Measurements from ENCODE around the gene BMPR1A. TPM values are rescaled to one million over a fixed set of nuclear protein-coding genes. Genes with fewer than 3 reads are reported as not detected.

Gene BMPR1A
- total RNA-seq, 4 donors from 2014 or later: 25.6 to 46.2 (median 34.7) TPM

DNA sequence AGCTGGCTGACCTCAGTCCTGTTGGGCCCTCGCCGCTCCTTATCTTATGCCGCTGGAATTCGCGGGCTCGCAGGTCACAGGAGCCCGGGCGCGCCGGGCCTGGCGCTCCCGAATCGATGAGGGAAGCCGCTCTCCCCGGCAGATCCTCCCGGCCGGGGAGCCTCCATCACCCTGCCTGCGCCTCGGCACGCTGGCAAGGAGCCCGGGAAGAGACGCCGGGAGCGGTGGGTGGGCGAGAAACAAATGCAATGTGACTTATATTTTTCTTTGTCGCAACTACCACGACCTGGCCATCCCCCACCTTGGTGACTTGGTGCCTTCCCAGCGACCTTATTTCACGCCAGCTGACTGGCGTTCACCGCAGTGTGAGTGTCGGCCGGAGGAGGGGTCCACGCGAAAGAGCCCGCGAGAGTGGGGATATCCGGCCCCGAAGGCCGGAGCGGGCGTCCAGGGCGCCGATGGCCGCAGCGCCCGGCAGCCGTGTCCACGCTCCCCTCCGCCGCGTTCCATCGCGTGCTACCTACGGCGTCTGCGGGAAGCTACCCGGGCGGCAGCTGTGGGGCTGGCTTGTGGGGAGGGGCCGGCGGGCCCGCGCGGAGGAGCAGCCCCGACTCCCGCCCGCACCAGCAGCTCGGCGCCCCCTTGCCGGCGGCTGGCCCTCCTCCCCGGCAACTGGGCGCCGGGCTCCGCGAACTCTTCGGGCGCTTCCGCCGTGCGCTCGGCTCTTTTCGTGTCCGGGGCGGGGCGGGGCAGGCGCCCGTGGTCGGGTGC, 494 bp upstream of the BMPR1A start:
- TF ChIP-seq CTCF (IDR thresholded peaks at IDR 0.05; ENCODE audit: low read depth): no peak

DNA sequence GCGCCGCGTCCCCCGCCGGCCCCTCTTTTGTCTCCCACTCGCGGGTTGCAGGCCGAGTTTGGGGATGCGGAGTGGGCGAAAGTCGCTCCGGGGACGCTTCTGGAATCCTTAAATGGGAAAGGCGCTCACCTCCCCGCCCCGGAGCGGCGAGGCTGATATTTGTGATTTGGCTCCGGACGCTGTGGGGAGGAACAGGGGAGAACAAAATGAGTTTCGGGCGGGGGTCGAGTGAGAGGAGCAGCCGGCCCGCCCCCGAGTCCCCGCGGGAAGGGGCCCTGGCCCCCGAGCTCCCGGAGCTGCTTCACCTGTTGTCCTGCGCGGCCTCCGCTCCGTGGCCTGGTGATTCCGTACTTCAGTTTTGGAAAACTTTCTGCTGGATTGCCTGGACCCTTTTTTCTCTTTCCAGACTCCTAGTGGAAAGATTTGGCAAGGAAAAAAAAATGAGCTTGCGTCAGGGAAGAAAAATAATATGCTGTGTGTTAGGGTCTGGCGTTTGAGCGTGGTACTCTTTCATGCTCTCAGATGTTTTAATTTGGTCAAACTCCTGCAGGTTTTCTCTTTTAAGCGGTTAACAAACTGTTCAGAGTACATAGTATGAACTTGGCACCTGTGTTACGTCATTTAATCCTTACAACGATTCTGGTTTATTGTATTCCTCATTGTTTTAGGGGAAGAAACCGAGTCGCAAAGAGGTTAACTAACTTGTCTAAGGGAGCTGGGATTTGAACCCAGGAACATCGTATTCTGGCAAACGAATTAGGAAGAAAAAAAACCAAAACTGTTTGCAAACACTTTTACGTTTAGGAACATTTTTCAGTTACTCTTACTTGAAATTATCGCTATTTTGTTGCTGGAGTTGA, 924 bp downstream of the BMPR1A start:
- no peak for TF ChIP-seq CTCF (IDR thresholded peaks at IDR 0.05; ENCODE audit: low read depth)

DNA sequence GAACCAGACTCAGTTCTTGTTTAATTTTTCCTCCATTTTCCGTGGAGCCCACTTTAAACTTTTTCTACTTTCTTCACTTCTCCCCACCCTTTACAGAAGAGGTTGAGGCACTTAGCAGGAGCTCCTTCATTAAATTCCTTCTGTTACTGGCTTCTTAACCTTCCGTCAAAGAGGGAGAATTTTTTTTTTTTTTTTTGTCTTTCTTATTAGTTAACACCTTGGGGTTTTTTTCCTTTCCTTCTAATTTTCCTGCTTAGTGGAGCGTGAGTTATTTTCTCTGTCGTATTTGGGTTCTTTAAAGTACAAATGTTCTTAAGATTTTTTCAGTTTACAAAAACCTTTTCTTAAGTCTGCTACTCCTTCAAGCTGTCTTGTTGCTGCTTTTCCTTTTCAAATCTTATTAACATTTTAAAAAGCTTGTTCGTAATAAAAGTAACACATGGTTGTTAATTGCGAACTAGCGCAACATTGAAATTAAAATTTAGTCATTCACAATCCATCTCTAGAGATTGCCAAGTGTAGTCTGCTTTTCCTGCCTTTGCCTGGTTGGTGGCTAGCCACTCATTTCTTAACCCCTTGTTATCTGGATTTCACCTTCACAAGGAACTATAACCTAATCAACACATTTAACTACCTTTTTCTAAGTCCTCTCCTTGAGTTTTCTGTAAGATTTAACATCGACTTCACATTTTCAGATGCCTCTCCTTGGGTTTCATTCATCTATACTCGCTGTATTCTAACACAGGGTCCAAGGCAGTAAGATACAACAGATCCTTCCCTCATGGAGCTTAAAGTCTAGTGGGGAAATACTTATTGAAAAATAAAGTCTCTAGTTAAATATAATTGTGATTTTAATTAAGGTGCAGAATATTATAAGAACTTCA, 2.0 kb downstream of the BMPR1A start:
- no peak for TF ChIP-seq CTCF (IDR thresholded peaks at IDR 0.05; ENCODE audit: low read depth)

DNA sequence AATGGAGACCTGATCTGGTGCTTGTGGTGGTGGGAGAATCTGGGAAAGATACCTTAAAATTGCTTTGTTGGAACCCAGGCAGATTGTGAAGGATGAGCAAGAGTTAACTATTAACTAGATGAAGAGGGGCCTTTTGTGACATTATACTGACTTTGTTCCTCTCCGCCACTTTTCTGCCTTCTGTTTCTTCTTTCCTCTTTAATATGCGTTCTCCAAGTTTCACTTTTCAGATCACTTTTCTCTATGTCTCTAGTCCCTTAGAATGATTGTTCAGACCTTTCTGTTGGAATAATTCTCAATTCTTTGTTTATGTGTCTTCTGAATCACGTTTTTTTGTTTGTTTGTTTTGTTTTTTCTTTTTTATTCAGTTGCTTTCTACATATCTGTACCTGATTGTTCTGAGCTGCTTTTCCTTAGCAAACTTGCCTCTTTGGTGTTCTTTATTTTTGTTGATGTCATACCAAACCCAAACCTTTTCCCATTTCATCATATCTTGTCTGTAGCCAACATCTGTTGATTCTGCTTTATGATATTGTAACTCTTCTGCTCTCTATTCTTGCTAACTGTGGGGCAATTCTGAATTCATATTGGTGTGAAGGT, 2.8 kb downstream of the BMPR1A start:
- no peak for TF ChIP-seq CTCF (IDR thresholded peaks at IDR 0.05; ENCODE audit: low read depth)

- no peak for TF ChIP-seq CTCF (IDR thresholded peaks at IDR 0.05; ENCODE audit: low read depth)
Observed at GRCh38 chr10:86763404-86763803, 7.0 kb downstream of the BMPR1A start.

GRCh38 chr10:86765548-86765947, 9.1 kb downstream of the BMPR1A start:
- no peak for TF ChIP-seq CTCF (IDR thresholded peaks at IDR 0.05; ENCODE audit: low read depth)
